Sigmoid colon (tissue), 4 donors: Measurements from ENCODE around the gene GART.

Source experiments
- EP300 ChIP-seq, 4 donors: sonication (generic); formaldehyde crosslinking; IDR thresholded peaks; one replicate each; pipeline ENCODE4 v1.6.1; 2017; ENCODE audit warnings: antibody characterized with exemption in 4 of 4
- POLR2A ChIP-seq, 2 donors: fragments of 450-650 bp; IDR thresholded peaks; one replicate each; pipeline ENCODE4 v1.6.1; 2016; ENCODE audit warnings: antibody characterized with exemption in 2 of 2, mild to moderate bottlenecking in 2 of 2, moderate library complexity in 2 of 2
- POLR2AphosphoS5 ChIP-seq, 4 donors: sonication (generic); formaldehyde crosslinking; IDR thresholded peaks; one replicate each; pipeline ENCODE4 v1.6.1; 2017; ENCODE audit warnings: antibody characterized with exemption in 4 of 4
- TF ChIP-seq, protein P1 (sequence below), 4 experiments: fragments of 450-650 bp in 3 of 4; fragments of 200-600 bp in 1 of 4; IDR thresholded peaks; one replicate each; pipeline ENCODE4 v1.5.1; 2016 to 2019; ENCODE audit warnings: antibody characterized with exemption in 4 of 4, mild to moderate bottlenecking in 3 of 4, moderate library complexity in 2 of 4

DNA sequence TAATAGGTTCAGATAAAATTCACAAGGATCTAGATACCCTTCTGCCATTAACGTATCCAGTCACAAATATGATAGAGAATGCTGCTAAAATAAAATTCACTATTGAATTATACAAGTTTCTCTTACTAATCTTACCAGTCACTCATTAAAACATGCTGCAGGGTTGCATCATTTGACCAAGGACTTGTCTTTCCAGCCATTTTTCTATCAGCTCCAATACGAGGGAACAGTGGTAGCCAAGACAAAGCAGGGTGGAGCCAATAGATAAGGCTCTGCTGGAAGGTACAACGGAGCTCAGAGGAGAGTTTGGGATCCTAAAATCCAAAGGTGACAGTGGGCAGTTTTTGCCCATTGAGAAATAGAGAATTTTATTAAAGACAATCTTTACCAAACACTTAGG, 42.5 kb upstream of the GART start:
- TF ChIP-seq, protein P1, sequence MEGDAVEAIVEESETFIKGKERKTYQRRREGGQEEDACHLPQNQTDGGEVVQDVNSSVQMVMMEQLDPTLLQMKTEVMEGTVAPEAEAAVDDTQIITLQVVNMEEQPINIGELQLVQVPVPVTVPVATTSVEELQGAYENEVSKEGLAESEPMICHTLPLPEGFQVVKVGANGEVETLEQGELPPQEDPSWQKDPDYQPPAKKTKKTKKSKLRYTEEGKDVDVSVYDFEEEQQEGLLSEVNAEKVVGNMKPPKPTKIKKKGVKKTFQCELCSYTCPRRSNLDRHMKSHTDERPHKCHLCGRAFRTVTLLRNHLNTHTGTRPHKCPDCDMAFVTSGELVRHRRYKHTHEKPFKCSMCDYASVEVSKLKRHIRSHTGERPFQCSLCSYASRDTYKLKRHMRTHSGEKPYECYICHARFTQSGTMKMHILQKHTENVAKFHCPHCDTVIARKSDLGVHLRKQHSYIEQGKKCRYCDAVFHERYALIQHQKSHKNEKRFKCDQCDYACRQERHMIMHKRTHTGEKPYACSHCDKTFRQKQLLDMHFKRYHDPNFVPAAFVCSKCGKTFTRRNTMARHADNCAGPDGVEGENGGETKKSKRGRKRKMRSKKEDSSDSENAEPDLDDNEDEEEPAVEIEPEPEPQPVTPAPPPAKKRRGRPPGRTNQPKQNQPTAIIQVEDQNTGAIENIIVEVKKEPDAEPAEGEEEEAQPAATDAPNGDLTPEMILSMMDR (IDR thresholded peaks at IDR 0.05): no peak
- no peak for TF ChIP-seq EP300 (IDR thresholded peaks at IDR 0.05)
- no peak for TF ChIP-seq POLR2AphosphoS5 (IDR thresholded peaks at IDR 0.05)
- TF ChIP-seq POLR2A (IDR thresholded peaks at IDR 0.05): no peak
